Endothelial cell (in vitro differentiated cells): ENCODE results near the gene WFIKKN2. TPM values are rescaled to one million over a fixed set of nuclear protein-coding genes. Genes with fewer than 3 reads are reported as not detected.

Source experiments
- DNase-seq: peaks from one replicate; pipeline ENCODE4 v3.0.0; 2021; ENCODE audit warnings: low spot score
- H3K27ac Mint-ChIP-seq: one replicate; pipeline ENCODE4 v1.8.0; 2021; ENCODE audit warnings: mixed read lengths, inconsistent platforms; ENCODE audit not compliant: unreplicated experiment
- H3K27me3 Mint-ChIP-seq: one replicate; pipeline ENCODE4 v1.8.0; 2021; ENCODE audit warnings: mild to moderate bottlenecking, moderate library complexity, mixed read lengths, inconsistent platforms; ENCODE audit not compliant: unreplicated experiment
- H3K36me3 Mint-ChIP-seq: one replicate; pipeline ENCODE4 v1.8.0; 2021; ENCODE audit warnings: mild to moderate bottlenecking, low read depth, mixed read lengths, inconsistent platforms; ENCODE audit not compliant: unreplicated experiment
- H3K4me1 Mint-ChIP-seq: one replicate; pipeline ENCODE4 v1.8.0; 2021; ENCODE audit warnings: mild to moderate bottlenecking, mixed read lengths, inconsistent platforms; ENCODE audit not compliant: unreplicated experiment
- H3K4me3 Mint-ChIP-seq: one replicate; pipeline ENCODE4 v1.8.0; 2021; ENCODE audit warnings: mild to moderate bottlenecking, mixed read lengths, inconsistent platforms; ENCODE audit not compliant: unreplicated experiment
- H3K9me3 Mint-ChIP-seq: one replicate; pipeline ENCODE4 v1.8.0; 2021; ENCODE audit warnings: mixed read lengths, inconsistent platforms; ENCODE audit not compliant: unreplicated experiment
- CTCF ChIP-seq: fragments of 200-600 bp; sonication (generic); IDR thresholded peaks from one replicate; pipeline ENCODE4 v1.5.0; 2021; ENCODE audit warnings: antibody characterized with exemption; ENCODE audit not compliant: unreplicated experiment
- total RNA-seq: library from RNA; stranded (reverse); fragmentation: NEBNext Ultra II Directional; extraction: Animal tissue kit (Norgen Biotek cat#: 25700); gene quantifications from one replicate; pipeline ENCODE4 v1.2.1, GENCODE V29; 2021; ENCODE audit not compliant: unreplicated experiment

Gene WFIKKN2
- total RNA-seq, 1 donor from 2014 or later: not detected

GRCh38 chr17:50837980-50838954 is 2.9 kb downstream of the WFIKKN2 start:
- Mint-ChIP-seq H3K9me3 (no peaks in the 10 kb centered on the region), H3K4me1 (no peaks in the 10 kb centered on the region), H3K27ac (no peak overlapping the region), H3K4me3 (no peak overlapping the region), H3K36me3 (no peaks in the 10 kb centered on the region), H3K27me3 (peaks cover 1% of the 10 kb centered on the region)
- TF ChIP-seq CTCF: no peak
- DNase-seq: no peak

- H3K4me1 Mint-ChIP-seq: no peaks in the 10 kb centered on the region
- H3K36me3 Mint-ChIP-seq: no peaks in the 10 kb centered on the region
- H3K4me3 Mint-ChIP-seq: no peak overlapping the region
- H3K27ac Mint-ChIP-seq: no peak overlapping the region
- H3K27me3 Mint-ChIP-seq: peaks cover 1% of the 10 kb centered on the region
- no peaks in the 10 kb centered on the region for H3K9me3 Mint-ChIP-seq
- no peak for TF ChIP-seq CTCF
- DNase-seq: no peak
These were observed 4.4 kb downstream of the WFIKKN2 start for GRCh38 chr17:50839591-50840310.

- H3K27me3 Mint-ChIP-seq: peaks cover 1% of the 10 kb centered on the region
- no peaks in the 10 kb centered on the region for H3K4me1 Mint-ChIP-seq
- H3K4me3 Mint-ChIP-seq: no peak overlapping the region
- H3K9me3 Mint-ChIP-seq: no peaks in the 10 kb centered on the region
- TF ChIP-seq CTCF: no peak
- no peak for DNase-seq
- H3K36me3 Mint-ChIP-seq: no peaks in the 10 kb centered on the region
- no peak overlapping the region for H3K27ac Mint-ChIP-seq
These were observed 5.0 kb downstream of the WFIKKN2 start for GRCh38 chr17:50840311-50840851.

GRCh38 chr17:50841277-50841948 is 6.0 kb downstream of the WFIKKN2 start:
- H3K4me1 Mint-ChIP-seq: no peaks in the 10 kb centered on the region
- H3K27ac Mint-ChIP-seq: no peak overlapping the region
- no peaks in the 10 kb centered on the region for H3K9me3 Mint-ChIP-seq
- H3K4me3 Mint-ChIP-seq: peak overlapping the region; percentile 28
- DNase-seq: no peak
- no peak for TF ChIP-seq CTCF
- no peaks in the 10 kb centered on the region for H3K36me3 Mint-ChIP-seq
- no peaks in the 10 kb centered on the region for H3K27me3 Mint-ChIP-seq
